NCI-H2107 (cell line): ENCODE results near the gene ELOVL7.
"Not testable (repeated sequence)": the region's sequence is repeated elsewhere in the genome, so short reads cannot be mapped to it uniquely, and the experiment has no call there.

Experiments used
- DNase-seq: peaks from one replicate; lab custom pipeline; 2025; lab: John Stamatoyannopoulos, UW

Gene ELOVL7

GRCh38 chr5:60843936-60844905 is at the start of gene ELOVL7:
Gene ELOVL7, minus strand, starts transcription at chr5:60844269. Its CDS starts 56,872 bp downstream, at chr5:60787397.
- DNase-seq: peak; percentile 68

GRCh38 chr5:60893521-60893920 is 49.5 kb upstream of the ELOVL7 start:
- no peak for DNase-seq

GRCh38 chr5:60891667-60892066 is 47.6 kb upstream of the ELOVL7 start:
- DNase-seq: no peak

- DNase-seq: no peak
Observed at GRCh38 chr5:60888359-60889061, 44.4 kb upstream of the ELOVL7 start.

- no peak for DNase-seq
Observed at GRCh38 chr5:60887746-60888145, 43.7 kb upstream of the ELOVL7 start.

- no peak for DNase-seq
Observed at GRCh38 chr5:60887096-60887495, 43.0 kb upstream of the ELOVL7 start.

GRCh38 chr5:60886158-60886557 is 42.1 kb upstream of the ELOVL7 start:
- DNase-seq: no peak

- no peak for DNase-seq
Observed at GRCh38 chr5:60883229-60883628, 39.2 kb upstream of the ELOVL7 start.

- no peak for DNase-seq
Observed at GRCh38 chr5:60872892-60873291, 28.8 kb upstream of the ELOVL7 start.

- DNase-seq: no peak
Observed at GRCh38 chr5:60870857-60871256, 26.8 kb upstream of the ELOVL7 start.

GRCh38 chr5:60860572-60860971 is 16.5 kb upstream of the ELOVL7 start:
- DNase-seq: not testable (repeated sequence)

- DNase-seq: no peak
Observed at GRCh38 chr5:60856066-60856465, 12.0 kb upstream of the ELOVL7 start.

GRCh38 chr5:60852940-60853339 is 8.9 kb upstream of the ELOVL7 start:
- no peak for DNase-seq

GRCh38 chr5:60852317-60852716 is 8.2 kb upstream of the ELOVL7 start:
- DNase-seq: no peak

GRCh38 chr5:60851626-60852025 is 7.6 kb upstream of the ELOVL7 start:
- no peak for DNase-seq

- DNase-seq: no peak
Observed at GRCh38 chr5:60846298-60846697, 2.2 kb upstream of the ELOVL7 start.

GRCh38 chr5:60843386-60843935 is 608 bp downstream of the ELOVL7 start:
- no peak for DNase-seq

- DNase-seq: no peak
Observed at GRCh38 chr5:60842871-60843385, 1.1 kb downstream of the ELOVL7 start.

GRCh38 chr5:60841361-60841760 is 2.7 kb downstream of the ELOVL7 start:
- DNase-seq: no peak

- DNase-seq: no peak
Observed at GRCh38 chr5:60836131-60836530, 7.9 kb downstream of the ELOVL7 start.

- no peak for DNase-seq
Observed at GRCh38 chr5:60835554-60835953, 8.5 kb downstream of the ELOVL7 start.

- DNase-seq: no peak
Observed at GRCh38 chr5:60833520-60833919, 10.5 kb downstream of the ELOVL7 start.
